NCI-H1092 treated with DMSO at 0.1 percent for 48 hours (cell line): ENCODE measurements around the gene YIPF1.
A peak's percentile ranks its signal among the peaks of the same experiment; 100 is the strongest.

ENCODE experiments used
- DNase-seq: peaks from one replicate; lab custom pipeline; 2025; lab: John Stamatoyannopoulos, UW

YIPF1 gene

GRCh38 chr1:53889304-53890298, at the start of gene YIPF1:
Gene YIPF1 (minus strand): TSS chr1:53889797. CDS start chr1:53888937, 860 bp downstream.
- DNase-seq: peak; percentile 66

DNA sequence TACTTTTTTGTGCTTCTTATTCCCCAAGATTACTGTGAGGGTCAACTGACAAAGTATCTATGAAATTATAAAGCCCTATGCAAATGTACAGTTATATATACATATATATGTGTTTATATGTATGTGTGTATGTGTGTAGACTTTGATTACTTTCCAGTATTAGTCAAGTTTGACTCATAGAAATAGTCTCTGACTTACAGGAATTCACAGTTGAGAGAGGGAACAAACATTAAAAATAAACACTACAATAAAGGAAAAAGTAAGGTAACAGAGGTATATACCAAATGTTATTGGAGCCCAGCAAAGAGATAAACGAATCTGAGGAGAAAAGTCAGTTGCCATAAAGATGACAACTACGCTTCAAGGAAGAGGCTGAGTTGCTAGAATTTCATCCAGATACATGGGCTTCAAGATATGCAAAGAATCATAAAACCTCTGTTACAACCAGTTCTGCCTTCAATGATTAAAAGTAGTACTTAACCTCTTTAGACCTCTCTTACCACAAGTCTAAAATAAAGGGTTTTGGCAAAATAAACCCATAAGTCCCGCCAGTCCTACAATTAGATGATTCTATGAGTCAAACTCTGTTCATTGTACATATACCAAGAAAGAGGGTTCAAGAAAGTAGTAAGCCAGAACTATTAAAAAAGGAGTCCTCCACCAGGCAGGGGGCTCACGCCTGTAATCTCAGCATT, 48.7 kb upstream of the YIPF1 start:
- DNase-seq: no peak

- no peak for DNase-seq
Observed at GRCh38 chr1:53936430-53936829, 46.8 kb upstream of the YIPF1 start.

GRCh38 chr1:53934170-53934765, 44.7 kb upstream of the YIPF1 start:
- DNase-seq: no peak

GRCh38 chr1:53931523-53931922, 41.9 kb upstream of the YIPF1 start:
- DNase-seq: no peak

DNA sequence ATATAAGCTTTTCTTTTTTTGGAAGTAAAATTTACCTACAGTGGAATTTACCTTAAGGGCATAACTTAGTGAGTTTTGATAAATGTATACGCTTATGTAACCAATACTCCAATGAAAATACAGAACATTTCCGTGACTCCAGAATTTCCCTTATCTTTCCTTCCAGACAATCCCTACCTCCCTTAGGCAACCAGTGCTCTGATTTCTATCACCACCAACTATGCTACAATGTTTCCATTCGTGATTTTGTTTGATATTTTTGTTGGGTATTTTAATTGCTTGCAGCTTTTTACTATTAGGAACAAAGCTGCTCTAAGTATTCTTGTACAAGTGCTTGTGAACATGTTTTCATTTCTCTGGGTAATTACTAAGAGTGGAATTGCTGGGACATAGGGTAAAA, 41.3 kb upstream of the YIPF1 start:
- no peak for DNase-seq

DNA sequence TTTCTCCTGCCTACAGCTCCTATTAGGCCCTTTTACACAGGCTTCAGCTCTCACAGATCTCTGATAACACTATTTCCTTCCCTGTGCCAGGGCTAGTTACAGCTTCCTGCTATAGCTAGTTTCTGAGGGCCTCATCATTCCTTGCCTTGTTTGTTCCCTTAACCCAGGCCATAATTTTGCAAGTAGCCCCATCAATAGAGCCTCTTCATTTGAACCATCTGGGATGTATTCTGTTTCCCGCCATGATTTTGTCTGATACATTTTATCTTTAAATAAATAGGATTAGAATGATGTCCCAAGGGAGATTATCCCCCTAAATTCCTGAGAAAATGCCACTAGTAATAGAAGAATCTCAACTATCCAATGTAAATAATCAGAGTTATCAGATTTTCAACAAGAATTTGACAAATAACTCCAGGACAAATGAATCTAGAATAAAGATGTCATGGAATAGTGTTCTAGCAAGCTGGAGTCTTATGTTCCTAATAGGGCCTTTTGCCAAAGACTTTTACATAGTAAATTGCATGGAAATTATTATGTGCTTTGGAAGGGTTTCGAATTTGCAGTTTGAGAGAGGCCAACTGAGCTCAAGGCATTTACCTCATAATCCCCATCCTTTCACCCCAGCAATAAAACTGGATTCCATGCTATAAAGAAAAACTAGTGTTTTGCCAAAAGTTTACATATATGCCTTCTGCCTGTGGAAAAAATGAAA, 39.8 kb upstream of the YIPF1 start:
- no peak for DNase-seq

DNA sequence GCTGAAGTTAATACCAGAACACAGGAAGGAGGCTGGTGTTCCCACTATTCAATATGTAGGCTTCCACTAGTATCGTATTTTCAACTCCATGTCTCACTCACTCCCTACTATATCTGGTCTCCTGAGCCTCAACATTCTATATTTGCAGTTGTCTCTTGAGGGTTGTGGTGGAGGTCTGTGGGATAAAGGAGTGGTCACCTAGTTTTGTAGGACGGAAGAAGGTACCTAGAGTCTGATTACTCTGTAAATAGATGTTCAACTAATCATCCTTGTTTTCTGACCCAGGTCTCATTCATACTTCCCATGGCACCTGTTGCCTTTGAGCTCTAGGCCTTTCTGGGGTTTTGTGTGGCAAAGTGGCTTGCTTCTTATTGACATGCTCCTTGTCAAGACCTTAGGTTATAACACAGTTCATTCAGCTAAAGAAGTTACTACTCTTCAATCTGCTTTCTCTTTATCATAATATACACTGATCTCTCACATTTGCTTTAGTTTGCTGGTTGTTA, 37.8 kb upstream of the YIPF1 start:
- no peak for DNase-seq

- DNase-seq: no peak
Observed at GRCh38 chr1:53919675-53920066, 30.1 kb upstream of the YIPF1 start.

GRCh38 chr1:53918343-53918742, 28.7 kb upstream of the YIPF1 start:
- DNase-seq: no peak

- no peak for DNase-seq
Observed at GRCh38 chr1:53913352-53914033, 23.9 kb upstream of the YIPF1 start.

DNA sequence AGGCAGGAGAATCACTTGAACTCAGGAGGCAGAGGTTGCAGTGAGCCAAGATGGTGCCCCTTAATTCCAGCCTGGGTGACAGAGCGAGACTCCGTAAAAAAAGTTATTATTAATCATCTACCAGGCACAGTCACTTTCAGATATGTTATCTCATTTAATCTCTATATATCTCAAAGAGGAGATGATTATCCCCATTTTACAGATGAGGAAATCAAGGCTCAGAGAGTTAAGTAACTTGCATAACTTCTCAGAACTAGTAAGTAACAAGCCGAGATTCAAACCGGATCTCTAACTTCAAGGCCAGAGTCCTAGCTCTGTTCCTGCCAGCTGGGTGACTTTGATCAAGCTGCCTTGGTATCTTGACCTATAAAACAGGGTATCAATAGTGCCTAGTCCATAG, 21.8 kb upstream of the YIPF1 start:
- DNase-seq: no peak

- DNase-seq: no peak
Observed at GRCh38 chr1:53909946-53910345, 20.3 kb upstream of the YIPF1 start.

DNA sequence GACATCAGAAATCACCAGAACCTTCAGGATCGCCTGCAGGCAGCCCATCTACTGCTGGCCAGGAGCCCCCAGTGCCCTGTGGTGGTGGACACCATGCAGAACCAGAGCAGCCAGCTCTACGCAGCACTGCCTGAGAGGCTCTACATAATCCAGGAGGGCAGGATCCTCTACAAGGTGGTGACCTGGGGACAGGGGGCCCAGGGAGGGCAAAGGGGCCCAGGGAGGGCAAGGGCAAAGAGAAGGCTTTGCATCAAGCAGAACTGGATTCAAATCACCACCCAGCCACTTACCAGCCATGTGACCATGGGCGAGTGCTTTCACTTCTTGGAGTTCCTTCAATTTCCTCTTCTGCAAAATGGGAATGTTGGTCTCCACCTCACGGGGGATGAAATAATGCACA, 16.5 kb upstream of the YIPF1 start:
- no peak for DNase-seq

DNA sequence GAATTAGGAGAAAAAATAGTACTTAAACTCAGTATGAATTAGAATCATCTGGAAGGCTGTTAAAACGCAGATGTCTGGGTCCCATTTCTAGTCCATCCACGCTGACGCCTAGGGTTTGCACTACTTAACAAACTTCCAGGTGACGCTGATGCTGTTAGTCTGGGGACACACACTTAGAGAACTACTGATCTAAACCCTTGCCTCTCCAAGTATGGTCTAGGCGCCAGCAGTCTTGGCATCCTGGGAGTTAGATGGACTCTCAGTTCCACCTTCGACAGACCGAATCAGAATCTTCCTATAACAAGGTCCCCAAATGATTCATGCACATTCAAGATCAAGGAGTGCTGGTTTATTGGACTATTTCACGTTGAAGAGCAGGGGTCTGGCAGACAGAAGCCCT, 15.9 kb upstream of the YIPF1 start:
- no peak for DNase-seq

DNA sequence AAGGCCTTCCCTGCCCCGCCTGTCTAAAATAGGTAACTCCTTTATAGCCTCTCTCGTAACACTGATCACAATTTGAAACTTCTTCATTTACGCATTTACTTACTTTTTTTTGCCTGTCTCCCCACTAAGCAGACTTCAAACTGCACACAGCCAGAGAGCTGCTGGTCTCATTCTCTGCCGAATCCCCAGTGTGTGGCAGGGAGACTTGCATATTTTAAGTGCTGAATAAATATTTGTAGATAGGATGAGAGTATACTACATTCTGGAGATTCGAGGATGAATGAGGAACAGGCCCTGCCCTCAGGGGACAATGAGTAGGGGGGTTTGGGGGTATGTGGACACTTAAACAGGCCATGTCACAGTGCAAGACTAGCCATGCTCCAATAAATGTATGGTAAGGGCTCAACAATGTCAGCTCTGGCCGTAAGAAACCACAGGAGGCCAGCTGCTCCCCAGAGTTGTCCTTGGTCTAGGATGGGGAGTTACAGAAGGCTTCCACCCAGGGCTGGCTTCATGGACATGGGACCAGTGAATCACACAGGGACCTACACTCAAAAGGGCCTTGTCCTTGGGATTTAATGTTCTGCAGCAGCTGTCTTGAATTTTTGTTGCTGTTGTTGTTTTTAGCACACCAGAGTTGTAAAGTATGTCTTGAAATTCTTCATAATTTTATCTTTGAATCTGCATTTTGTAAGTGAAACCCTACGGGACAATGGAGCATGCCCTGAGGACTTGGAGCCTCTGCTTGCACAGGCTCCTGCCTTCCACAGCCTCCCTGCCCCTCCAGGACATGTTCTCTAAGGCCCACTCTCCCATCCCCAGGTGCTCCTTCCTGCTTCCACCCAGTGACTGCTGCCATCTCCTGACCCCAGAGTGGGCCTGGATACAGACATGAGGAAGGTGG, 12.9 kb upstream of the YIPF1 start:
- DNase-seq: no peak

- no peak for DNase-seq
Observed at GRCh38 chr1:53899708-53900107, 10.1 kb upstream of the YIPF1 start.

DNA sequence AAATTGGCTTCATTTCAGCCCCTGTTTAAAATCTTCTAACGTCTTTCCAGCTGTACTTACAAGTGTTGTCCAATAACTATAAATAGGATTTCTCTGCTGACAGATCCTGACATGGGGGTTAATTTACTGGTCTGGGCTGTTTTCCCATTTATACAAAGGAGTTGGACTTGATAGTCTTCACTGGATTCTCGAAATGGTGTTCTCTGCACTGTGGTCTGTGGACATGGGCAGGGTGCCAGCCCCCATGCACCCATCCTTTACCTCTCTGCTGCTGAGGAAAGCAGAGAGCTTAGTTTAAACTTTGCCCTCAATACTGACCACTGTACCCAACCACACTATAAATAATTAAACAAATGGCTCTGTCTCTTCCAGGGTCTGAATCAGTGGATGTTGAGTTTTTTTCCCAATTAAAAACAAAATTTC, 9.6 kb upstream of the YIPF1 start:
- DNase-seq: peak; percentile 37

DNA sequence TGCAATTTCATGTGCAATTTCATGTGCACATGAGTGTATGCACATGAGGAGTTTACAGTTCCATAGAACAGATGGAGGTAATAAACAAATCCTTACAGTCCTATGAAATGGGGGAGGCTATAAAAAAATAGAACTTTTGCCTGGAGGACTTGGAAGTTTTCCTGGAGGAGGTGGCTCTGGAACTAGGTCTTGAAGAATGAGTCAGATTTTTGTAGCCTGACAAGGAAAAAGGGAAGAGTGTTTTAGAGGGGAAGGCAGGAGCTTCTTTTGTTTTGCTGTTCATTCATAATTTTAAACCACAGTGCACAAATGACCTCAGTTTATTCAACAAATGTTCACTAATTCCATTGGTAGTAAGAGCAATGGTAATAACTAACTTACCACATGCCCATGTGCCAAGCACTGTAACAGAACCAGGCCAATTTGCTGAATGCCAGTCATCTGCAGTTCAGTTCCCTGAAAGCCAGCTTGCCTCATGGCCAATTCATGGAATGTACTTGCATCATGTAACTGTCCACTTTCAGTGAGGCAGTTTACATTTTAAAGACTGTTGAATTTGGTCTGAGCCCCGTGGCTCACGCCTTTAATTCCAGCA, 7.1 kb upstream of the YIPF1 start:
- DNase-seq: no peak

DNA sequence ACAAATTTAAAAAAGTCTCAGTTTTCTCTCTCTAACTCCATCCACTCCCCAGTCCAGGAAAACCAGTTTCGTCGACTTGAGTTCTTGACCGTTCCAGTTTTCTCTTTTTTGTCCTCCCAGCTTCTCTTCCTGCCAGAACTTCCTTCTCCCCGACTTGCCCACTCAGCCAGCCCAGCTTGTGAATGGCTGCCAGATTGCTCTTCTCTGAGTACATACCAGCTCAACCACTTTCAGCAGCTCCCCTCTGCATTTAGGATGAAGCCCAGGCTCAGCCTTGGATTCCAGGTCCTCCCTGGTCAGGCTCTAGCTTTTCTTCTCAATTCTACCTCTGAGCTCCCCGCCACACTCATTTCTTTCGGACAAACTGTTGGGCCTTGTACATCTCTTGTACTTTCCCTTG, 5.8 kb upstream of the YIPF1 start:
- no peak for DNase-seq
